Dendritic cell treated with granulocyte-macrophage colony-stimulating factor and Interleukin-4, amounts not matched to agents 40 ng/mL and 50 ng/mL, for 4 days (primary cell): Measurements from ENCODE around the gene NHERF2.

Experiments used
- H3K27ac Mint-ChIP-seq: one replicate; pipeline ENCODE4 v1.8.0; 2022; ENCODE audit warnings: mild to moderate bottlenecking, mixed read lengths
- H3K27me3 Mint-ChIP-seq: one replicate; pipeline ENCODE4 v1.8.0; 2022; ENCODE audit warnings: mild to moderate bottlenecking, mixed read lengths
- H3K36me3 Mint-ChIP-seq: one replicate; pipeline ENCODE4 v1.8.0; 2022; ENCODE audit warnings: low read depth, mixed read lengths
- H3K4me1 Mint-ChIP-seq: one replicate; pipeline ENCODE4 v1.8.0; 2022; ENCODE audit warnings: low read depth, mixed read lengths
- H3K4me3 Mint-ChIP-seq: one replicate; pipeline ENCODE4 v1.8.0; 2022; ENCODE audit warnings: mild to moderate bottlenecking, moderate library complexity, mixed read lengths
- H3K9me3 Mint-ChIP-seq: one replicate; pipeline ENCODE4 v1.8.0; 2022; ENCODE audit warnings: mixed read lengths
- intact Hi-C: fragments of 100-400 bp; cut with micrococcal nuclease; formaldehyde crosslinking; loops from one replicate; pipeline ENCODE4 v1.15.0; 2022

The NHERF2 gene

DNA sequence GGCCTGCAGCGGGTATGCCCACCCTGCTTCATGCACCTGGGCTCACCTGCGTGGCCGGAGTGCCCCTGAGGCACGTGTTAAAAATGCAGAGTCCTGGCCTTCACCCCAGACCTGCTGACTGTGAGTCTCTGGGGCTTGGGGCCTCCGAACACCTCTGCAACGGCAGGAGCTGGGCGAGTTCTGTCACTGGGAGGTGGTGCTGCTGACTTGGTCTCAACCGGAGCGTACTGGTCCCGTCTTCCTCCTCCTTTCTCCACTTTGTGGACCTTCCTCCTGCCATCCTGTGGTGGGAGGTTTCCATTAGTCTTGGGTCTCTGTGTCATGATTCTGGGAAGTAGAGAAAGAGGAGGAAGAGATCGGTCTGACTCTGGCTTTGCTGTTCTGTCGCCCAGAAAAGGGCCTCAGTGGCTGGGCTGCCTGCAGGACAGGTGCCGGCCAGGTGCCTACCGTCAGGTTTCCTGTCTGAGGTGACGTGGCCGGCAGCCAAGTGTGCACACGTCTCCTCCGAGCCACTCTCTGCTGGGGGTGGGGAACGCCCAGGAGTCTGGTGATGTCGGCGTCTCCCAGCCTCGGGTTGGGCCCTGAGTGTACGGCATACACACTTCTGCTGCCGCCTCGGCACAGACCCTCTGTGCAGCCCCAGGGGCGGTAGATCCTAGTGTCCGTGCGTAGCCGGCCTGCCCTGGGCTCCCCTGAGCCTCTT is 28.0 kb downstream of the NHERF2 start:
- intact Hi-C loops: no loop called here
- no peaks in the 10 kb centered on the region for H3K9me3 Mint-ChIP-seq
- H3K36me3 Mint-ChIP-seq: peaks cover 95% of the 10 kb centered on the region
- H3K4me1 Mint-ChIP-seq: no peaks in the 10 kb centered on the region
- no peak overlapping the region for H3K27ac Mint-ChIP-seq
- no peaks in the 10 kb centered on the region for H3K27me3 Mint-ChIP-seq
- no peak overlapping the region for H3K4me3 Mint-ChIP-seq

DNA sequence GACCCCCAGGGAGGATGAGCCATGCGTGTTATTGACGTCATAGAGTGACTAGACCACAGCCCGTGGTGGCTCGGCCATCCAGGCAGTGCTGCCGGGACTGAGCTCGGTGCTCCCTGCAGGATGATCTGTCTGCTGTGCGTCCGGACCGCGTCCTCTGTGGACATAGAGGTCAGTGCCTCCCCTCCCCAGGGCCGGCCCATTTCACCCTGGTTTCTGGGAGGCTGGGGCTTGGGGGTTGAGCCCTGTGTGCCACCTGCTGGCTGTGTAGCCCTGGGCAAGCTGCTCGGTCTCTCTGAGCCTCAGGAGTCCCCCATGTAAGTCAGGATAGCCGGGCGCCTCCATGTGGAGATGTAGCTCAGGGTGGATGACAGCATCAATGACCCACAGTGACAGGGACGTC is 29.4 kb downstream of the NHERF2 start:
- Mint-ChIP-seq H3K27me3 (no peaks in the 10 kb centered on the region), H3K27ac (no peak overlapping the region), H3K36me3 (peaks cover 95% of the 10 kb centered on the region), H3K4me1 (no peaks in the 10 kb centered on the region), H3K9me3 (no peaks in the 10 kb centered on the region), H3K4me3 (no peak overlapping the region)
- intact Hi-C loops: no loop called here

DNA sequence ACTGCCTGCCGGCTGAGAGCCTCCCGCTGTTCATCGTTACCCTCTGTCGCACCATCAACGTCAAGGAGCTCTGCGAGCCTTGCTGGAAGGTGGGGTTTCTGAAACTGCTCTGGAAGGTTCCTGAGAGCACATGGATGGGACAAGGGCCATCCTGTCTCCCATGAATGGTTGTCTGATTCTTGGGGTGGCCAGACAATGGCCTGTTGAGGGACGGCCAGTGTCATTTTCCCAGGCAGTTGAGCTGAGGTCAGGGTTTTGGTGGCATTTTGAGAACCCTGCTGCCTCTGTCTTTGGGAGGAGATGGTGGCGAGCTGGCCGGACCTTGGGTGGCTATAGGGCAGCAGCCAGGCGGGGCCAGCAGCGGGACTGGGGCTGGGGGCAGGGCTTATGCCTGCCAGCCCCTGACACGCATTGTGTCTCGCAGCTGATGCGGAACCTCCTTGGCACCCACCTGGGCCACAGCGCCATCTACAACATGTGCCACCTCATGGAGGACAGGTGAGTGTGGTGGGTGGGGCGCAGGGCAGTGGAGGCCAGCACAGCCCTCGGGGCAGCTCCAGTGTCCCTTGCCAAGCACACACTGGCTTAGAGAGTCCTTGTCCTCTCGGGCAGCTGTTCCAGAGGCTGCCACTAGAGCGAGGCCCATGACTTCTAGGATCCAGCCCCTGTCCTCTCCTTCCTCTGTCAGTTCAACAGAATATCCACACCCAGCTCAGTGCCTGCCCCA is 30.1 kb downstream of the NHERF2 start:
- no peaks in the 10 kb centered on the region for H3K27me3 Mint-ChIP-seq
- H3K4me1 Mint-ChIP-seq: no peaks in the 10 kb centered on the region
- no peak overlapping the region for H3K27ac Mint-ChIP-seq

GRCh38 chr16:2057438-2057837 is 30.7 kb downstream of the NHERF2 start:
- Mint-ChIP-seq H3K36me3 (peaks cover 95% of the 10 kb centered on the region), H3K4me1 (no peaks in the 10 kb centered on the region), H3K4me3 (no peak overlapping the region), H3K27me3 (no peaks in the 10 kb centered on the region), H3K27ac (no peak overlapping the region), H3K9me3 (no peaks in the 10 kb centered on the region)
- intact Hi-C loops: no loop called here

More for the DNA sequence above, 30.1 kb downstream of the NHERF2 start:
- intact Hi-C loops: no loop called here
- peaks cover 95% of the 10 kb centered on the region for H3K36me3 Mint-ChIP-seq
- no peaks in the 10 kb centered on the region for H3K9me3 Mint-ChIP-seq
- no peak overlapping the region for H3K4me3 Mint-ChIP-seq

DNA sequence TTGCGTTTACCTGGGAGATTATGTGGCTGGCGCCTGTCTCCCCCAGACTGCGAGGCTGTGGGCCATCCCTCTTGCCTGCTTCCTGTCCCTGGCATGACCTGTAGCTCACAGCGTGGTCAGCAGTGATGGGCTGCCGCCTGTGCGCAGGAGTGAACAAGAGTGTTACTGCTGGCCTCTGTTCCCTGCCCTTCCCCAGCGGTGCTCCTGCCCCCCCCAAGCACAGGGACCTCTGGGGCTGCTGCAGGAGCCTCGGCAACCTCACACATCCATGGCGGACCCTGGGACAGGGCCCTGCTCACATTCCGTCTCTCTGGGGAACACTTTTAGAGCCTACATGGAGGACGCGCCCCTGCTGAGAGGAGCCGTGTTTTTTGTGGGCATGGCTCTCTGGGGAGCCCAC is 31.7 kb downstream of the NHERF2 start:
- intact Hi-C loops: no loop called here
- Mint-ChIP-seq H3K36me3 (peaks cover 95% of the 10 kb centered on the region), H3K4me3 (no peak overlapping the region), H3K27me3 (no peaks in the 10 kb centered on the region), H3K27ac (no peak overlapping the region), H3K9me3 (no peaks in the 10 kb centered on the region), H3K4me1 (no peaks in the 10 kb centered on the region)

- peaks cover 95% of the 10 kb centered on the region for H3K36me3 Mint-ChIP-seq
- intact Hi-C loops: no loop called here
- no peak overlapping the region for H3K27ac Mint-ChIP-seq
- H3K4me1 Mint-ChIP-seq: no peaks in the 10 kb centered on the region
- H3K27me3 Mint-ChIP-seq: no peaks in the 10 kb centered on the region
- no peak overlapping the region for H3K4me3 Mint-ChIP-seq
- no peaks in the 10 kb centered on the region for H3K9me3 Mint-ChIP-seq
Measured at GRCh38 chr16:2058872-2059271, 32.2 kb downstream of the NHERF2 start.

DNA sequence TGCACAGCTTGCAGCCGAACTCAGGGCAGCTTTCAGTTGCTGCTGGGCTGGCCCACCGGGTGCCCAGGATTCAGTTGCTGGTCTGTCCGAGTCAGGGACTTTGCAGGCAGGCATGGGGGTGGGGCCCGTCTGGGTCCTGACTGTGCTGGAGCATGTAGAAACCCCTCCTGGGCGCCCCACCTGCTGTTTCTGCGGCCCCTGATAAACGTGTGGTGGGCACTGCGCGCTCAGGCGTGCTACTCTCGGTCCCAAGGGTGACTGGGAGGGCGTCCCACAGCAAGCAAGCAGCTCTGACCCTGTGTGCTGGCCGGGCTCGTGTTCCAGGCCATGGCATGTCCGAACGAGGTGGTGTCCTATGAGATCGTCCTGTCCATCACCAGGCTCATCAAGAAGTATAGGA is 33.6 kb downstream of the NHERF2 start:
- Mint-ChIP-seq H3K27me3 (no peaks in the 10 kb centered on the region), H3K4me1 (no peaks in the 10 kb centered on the region), H3K9me3 (no peaks in the 10 kb centered on the region), H3K27ac (no peak overlapping the region), H3K4me3 (no peak overlapping the region), H3K36me3 (peaks cover 95% of the 10 kb centered on the region)
- intact Hi-C loops: no loop called here

DNA sequence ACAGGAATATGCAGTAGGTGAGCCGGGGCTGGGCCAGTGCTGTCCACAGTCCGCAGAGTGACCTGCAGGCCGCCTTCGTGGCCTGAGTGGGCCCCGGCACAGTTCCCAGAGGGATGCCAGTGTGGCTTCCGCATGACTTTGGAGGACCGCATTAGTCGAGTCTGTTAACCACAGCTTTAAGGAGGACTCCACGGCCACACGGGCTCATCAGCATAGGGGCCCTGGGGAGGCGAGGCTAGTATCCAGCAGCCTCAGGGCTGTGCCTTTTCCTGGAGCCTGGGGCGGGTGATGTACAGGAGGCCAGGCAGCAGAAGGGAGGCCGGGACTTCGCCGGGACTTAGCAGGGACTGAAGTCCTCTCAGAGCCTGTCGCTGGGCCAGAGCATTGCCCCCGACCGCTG is 34.3 kb downstream of the NHERF2 start:
- peaks cover 95% of the 10 kb centered on the region for H3K36me3 Mint-ChIP-seq
- H3K4me3 Mint-ChIP-seq: no peak overlapping the region
- H3K27ac Mint-ChIP-seq: no peak overlapping the region
- H3K9me3 Mint-ChIP-seq: no peaks in the 10 kb centered on the region
- no peaks in the 10 kb centered on the region for H3K4me1 Mint-ChIP-seq
- intact Hi-C loops: no loop called here
- H3K27me3 Mint-ChIP-seq: no peaks in the 10 kb centered on the region

GRCh38 chr16:2061526-2061925 is 34.8 kb downstream of the NHERF2 start:
- H3K27ac Mint-ChIP-seq: no peak overlapping the region
- no peak overlapping the region for H3K4me3 Mint-ChIP-seq
- no peaks in the 10 kb centered on the region for H3K4me1 Mint-ChIP-seq
- H3K27me3 Mint-ChIP-seq: no peaks in the 10 kb centered on the region
- H3K36me3 Mint-ChIP-seq: peaks cover 95% of the 10 kb centered on the region
- H3K9me3 Mint-ChIP-seq: no peaks in the 10 kb centered on the region
- intact Hi-C loops: no loop called here

DNA sequence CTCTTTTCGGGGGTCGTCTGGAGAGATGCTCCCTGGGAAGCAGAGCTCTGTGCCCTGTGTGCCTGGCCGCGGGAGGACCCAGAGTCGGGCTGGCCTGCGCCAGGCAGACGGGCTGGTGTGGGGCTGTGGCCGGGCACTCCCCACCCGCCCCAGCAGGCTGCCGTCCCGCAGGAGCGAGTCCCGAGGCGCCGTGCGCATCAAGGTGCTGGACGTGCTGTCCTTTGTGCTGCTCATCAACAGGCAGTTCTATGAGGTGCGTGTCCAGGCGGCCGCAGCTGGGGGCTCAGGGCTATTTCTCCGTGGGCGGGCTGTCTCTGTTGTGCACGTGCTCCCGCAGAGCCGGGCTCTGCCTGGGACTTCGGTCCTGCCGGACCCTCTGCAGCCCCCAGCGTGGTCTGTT is 36.1 kb downstream of the NHERF2 start:
- Mint-ChIP-seq H3K27ac (no peak overlapping the region), H3K36me3 (peaks cover 95% of the 10 kb centered on the region), H3K27me3 (no peaks in the 10 kb centered on the region), H3K4me3 (no peak overlapping the region), H3K9me3 (no peaks in the 10 kb centered on the region), H3K4me1 (no peaks in the 10 kb centered on the region)
- intact Hi-C loops: no loop called here

DNA sequence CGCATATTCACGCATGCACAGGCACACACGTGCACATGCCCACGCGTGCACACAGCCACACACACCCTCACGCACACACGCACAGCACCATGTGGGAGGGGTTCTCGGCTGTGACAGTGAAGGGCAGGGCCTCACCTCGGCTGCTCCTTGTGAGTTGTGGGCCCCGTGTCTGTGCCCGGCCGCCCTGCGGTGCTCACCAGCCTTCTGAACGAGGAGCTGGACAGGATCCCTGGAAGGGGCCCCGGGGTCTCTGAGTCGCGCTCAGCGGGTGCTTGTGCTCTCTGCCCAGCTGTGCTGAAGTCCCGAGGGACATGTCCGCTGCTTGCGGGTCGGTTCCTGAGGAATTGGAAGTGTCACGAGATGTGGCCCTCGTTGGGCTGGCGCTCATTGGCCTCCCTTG is 37.2 kb downstream of the NHERF2 start:
- intact Hi-C loops: no loop called here
- Mint-ChIP-seq H3K27me3 (no peaks in the 10 kb centered on the region), H3K36me3 (peaks cover 95% of the 10 kb centered on the region), H3K27ac (no peak overlapping the region), H3K4me1 (no peaks in the 10 kb centered on the region), H3K9me3 (no peaks in the 10 kb centered on the region), H3K4me3 (no peak overlapping the region)

DNA sequence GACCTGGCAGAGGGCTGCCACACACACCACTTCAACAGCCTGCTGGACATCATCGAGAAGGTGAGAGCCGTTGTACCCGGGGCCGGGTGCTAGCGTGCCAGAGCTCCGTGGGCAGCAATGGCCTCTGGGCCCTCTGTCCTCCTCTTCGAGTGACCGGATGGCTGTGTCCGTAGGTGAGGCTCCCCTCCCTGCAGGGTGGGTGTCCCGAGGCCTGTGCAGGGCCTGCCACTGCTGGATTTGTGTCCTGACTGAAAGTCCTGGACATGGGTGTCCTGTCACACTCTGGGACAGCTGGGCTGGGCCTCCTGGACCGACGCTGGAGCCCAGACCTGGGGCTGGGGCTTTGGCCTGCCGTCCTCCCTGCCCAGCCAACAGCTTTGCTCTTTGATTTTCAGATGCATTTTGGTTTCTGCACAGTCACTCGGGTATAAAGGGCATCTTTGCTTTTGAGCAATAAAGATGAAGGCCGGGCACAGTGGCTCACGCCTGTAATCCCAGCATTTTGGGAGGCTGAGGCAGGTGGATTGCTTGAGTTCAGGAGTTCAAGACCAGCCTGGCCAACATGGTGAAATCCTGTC is 37.8 kb downstream of the NHERF2 start:
- Mint-ChIP-seq H3K9me3 (no peaks in the 10 kb centered on the region), H3K4me3 (no peak overlapping the region), H3K36me3 (peaks cover 100% of the 10 kb centered on the region), H3K27me3 (no peaks in the 10 kb centered on the region), H3K4me1 (no peaks in the 10 kb centered on the region), H3K27ac (no peak overlapping the region)
- intact Hi-C loops: no loop called here

- Mint-ChIP-seq H3K4me3 (no peak overlapping the region), H3K27me3 (no peaks in the 10 kb centered on the region), H3K9me3 (no peaks in the 10 kb centered on the region), H3K27ac (no peak overlapping the region), H3K36me3 (peaks cover 100% of the 10 kb centered on the region), H3K4me1 (no peaks in the 10 kb centered on the region)
- intact Hi-C loops: no loop called here
Measured at GRCh38 chr16:2066139-2066538, 39.4 kb downstream of the NHERF2 start.

DNA sequence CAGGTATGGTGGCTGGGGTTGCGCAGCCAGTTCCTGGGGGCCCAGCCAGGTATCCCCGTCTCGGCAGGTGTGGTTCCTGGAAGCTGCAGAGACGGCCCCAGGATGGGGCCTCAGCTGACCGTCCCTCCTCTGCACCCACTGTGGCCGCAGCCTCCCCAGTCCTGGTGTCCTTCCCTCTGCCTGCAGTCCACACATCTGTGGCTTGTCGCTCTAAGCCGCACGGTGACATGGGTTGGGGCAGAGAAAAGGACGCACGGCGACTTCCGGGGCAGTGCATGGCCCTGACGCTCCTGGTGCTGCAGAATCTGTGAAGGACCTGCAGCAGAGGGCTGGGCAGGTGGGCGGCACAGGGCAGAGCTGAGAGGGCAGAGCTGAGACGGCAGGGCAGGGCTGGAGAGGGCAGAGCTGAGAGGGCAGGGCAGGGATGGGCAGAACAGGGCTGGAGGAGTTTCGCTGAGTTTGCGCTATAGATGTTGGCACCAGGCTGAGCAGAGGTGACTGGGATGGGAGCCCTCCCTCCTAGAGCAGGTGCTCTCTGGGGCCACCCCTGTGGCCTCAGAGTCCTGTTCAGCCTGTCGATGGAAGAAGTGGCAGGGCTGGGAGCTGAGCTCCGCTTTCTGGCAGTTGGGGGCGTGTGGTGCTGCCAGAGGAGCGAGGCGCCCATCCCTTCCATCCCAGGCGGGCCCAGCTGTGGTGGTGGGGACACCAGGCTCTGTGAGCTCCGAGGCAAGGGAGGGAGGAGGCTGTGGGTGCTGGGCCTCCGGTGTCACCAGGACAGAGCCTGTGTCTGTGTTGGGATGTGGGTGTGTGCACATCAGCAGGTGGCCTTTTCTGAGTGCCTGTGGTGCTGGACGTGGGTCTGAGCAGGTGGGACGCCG is 44.1 kb downstream of the NHERF2 start:
- Mint-ChIP-seq H3K27ac (peak overlapping the region; percentile 3), H3K4me1 (no peaks in the 10 kb centered on the region), H3K9me3 (no peaks in the 10 kb centered on the region), H3K27me3 (no peaks in the 10 kb centered on the region), H3K4me3 (no peak overlapping the region), H3K36me3 (peaks cover 100% of the 10 kb centered on the region)
- intact Hi-C loops: no loop called here
